NOMO-1 (cell line): ENCODE measurements around the gene EEA1.

Experiments used
- DNase-seq, 2 experiments: peaks; one replicate each; lab custom pipeline; 2025; ENCODE audit not compliant: unreplicated experiment in 2 of 2; lab: John Stamatoyannopoulos, UW

Gene EEA1

GRCh38 chr12:92897844-92898243 lies 31.3 kb downstream of the EEA1 start:
- no peak for DNase-seq

DNA sequence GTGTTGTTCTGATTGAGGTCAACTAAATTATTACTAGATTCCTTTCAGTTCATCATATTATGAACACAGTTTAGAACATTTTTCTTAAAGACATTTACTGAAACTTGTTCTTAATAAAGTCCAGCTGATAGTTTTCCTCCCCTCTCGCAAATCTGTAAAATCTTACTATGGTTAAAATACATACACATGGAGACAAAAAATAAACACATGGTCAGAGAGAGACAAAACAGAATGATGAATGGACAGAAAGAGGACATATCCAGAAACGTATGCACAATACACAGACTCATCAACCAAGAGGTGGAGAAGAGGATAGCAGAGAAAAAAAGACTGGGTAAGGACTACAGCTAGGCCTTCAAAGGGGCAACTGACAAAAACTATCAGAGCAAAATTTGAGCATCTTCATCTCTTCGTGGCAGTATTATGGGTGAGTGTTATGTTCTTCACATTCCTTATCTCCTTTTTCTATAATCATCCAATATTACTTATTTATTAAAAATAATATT lies 38.4 kb downstream of the EEA1 start:
- DNase-seq: no peak

DNA sequence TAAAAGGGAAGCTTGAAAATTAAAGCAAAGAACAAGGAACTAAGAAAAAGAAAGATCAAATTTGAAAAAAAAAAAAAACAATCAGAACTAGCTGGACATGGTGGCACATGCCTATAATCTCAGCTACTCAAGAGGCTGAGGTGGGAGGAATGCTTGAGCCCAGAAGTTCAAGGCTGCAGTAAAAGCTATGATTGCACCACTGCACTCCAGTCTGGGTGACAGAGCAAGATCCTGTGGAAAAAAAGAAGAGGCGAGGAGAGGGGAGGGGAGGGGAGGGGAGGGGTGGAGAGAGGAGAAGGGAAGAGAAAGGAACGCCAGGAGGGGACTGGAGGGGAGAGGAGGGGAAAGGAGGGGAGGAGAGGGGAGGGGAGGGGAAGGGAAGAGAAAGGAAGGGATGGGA lies 43.0 kb downstream of the EEA1 start:
- DNase-seq: no peak

DNA sequence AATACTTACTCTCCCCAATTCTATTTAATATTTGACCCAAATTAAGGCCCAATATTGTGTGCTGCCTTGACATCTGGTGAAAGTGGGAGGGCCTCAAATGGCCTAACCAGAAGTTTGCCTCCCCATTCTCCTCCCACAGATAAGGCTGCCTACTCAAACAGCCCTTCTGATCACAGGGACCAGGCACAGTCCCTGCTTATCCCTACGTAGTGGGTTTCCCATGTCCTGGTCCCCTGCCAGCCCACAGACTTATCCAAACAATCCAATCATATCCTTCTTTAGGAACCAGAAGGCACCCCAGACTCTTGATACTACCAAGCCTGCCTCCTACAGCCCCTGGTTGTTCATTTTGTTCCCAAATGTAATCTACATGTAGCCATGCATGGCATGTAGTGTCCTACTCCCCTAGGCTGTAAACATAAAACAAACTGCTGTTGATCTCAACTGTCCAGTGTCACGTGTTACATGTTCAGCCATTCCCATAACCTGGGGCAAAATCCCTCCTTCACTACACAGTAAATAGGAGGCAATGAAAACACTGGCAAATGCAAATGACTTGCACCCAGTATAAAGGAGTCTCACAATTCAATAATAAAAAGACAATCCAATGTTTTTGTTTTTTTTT lies 49.3 kb downstream of the EEA1 start:
- DNase-seq: no peak

- no peak for DNase-seq
Observed at GRCh38 chr12:92877904-92878303, 51.2 kb downstream of the EEA1 start.

- no peak for DNase-seq
Observed at GRCh38 chr12:92876496-92876895, 52.6 kb downstream of the EEA1 start.

GRCh38 chr12:92871116-92871515 lies 58.0 kb downstream of the EEA1 start:
- peak; percentile 15 to 37 for DNase-seq

DNA sequence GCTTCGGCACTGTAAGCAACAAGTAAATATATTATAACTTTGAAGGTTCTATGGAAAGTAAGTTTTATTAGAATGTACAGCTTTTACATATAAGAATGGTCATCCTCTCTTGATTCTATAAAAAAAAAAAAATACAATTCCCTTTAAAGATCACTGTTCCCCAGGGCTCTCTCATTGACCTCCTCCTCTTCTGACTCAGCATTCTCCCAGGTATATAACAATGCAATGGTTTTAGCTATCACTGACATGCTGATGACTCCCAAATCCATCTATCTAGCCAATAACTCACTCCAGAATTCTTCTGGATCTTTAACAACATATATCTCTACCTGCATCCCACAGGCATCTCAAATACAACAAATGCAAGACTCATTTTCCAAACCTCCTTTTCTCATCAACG lies 62.7 kb downstream of the EEA1 start:
- DNase-seq: no peak

GRCh38 chr12:92863251-92863650 lies 65.8 kb downstream of the EEA1 start:
- peak; percentile 33 to 49 for DNase-seq

DNA sequence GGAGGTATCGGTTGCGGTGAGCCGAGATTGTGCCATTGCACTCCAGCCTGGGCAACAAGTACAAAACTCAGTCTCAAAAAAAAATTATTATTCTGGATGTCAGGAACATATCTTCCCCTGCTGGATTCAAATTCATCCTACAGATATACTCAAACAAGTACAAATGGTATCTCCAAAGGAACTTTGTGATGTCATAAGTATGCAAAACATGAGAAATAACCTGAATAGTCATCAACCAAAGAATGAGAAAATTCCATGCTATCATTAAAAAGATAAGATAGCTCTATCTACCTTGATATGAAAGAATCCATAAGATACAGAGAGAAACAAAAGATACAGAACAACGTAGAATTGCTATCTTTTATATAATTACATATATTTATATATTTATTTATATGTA lies 67.7 kb downstream of the EEA1 start:
- DNase-seq: no peak

DNA sequence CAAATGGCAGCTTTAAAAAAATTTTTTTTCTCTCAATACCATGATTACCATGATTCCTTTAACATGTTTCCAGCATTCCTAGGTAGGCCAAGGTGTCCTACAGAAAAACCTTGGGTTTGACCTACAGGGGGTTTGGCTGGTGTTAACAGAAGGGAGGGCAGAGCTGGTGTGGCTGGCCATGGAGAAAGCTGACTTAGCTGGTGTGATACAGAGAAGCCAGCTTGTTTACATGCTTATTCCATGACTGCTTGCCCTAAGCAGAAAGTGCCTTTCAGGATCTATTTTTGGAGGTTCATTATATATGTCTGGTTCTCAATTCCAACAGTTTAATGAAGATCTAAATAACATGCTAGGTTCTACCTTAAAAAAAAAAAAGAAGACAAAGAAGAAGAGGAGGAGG lies 68.6 kb downstream of the EEA1 start:
- no peak for DNase-seq

DNA sequence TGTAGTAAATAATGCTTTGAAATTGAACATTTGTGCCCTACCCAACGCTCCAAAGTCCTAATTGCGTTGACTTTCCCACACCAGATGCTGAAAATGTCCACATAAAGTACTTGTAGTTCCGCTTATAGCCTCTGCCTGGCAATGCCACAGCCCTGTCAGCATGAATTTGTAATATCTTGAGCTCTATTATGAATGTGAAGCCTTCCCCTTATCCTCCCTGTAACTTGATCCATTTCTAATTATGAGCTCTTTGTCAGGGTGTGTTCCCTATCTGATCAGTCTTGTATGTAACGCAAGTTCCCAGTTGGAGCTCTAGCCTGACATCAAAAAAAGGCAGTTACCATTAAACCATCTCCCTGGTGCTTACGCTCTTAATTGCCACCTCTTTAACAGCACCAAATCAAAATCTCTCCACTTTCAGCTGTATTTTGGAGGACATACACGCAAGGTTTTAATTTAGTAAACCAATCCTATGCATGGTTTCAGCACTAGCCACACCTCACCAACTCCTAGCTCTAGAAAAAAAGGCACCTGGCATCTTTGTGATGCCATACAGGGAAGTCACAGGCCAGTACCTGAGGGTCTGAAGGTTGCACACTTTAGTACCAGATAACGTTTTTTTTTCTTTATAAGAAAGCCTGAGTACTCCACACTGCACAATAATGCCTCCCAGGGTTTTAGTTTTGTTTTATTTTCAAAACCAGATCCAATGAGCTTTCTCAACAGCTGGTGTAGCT lies 69.3 kb downstream of the EEA1 start:
- DNase-seq: no peak

GRCh38 chr12:92857818-92858217 lies 71.3 kb downstream of the EEA1 start:
- DNase-seq: no peak

- no peak for DNase-seq
Observed at GRCh38 chr12:92854344-92854743, 74.8 kb downstream of the EEA1 start.

- DNase-seq: no peak
Observed at GRCh38 chr12:92848740-92849139, 80.4 kb downstream of the EEA1 start.

- DNase-seq: no peak
Observed at GRCh38 chr12:92847368-92847767, 81.7 kb downstream of the EEA1 start.

GRCh38 chr12:92845329-92845728 lies 83.8 kb downstream of the EEA1 start:
- DNase-seq: no peak

- DNase-seq: no peak
Observed at GRCh38 chr12:92844151-92844763, 84.8 kb downstream of the EEA1 start.

- DNase-seq: no peak
Observed at GRCh38 chr12:92829686-92830282, 99.3 kb downstream of the EEA1 start.

GRCh38 chr12:92828565-92828964 lies 100.5 kb downstream of the EEA1 start:
- DNase-seq: no peak

GRCh38 chr12:92827836-92828431 lies 101.2 kb downstream of the EEA1 start:
- DNase-seq: peak; percentile 31 to 52
